Stimulated activated CD4-positive, alpha-beta T cell treated with anti-CD3 and anti-CD28 coated beads, Interleukin-12 subunit alpha, Interleukin-12 subunit beta, amount 100 ng/mL, for 4 hours (primary cell): Measurements from ENCODE around the gene TAPBP.

ENCODE experiments used
- DNase-seq: peaks from one replicate; pipeline ENCODE4 v3.0.0-alpha.2; 2020

Gene TAPBP

DNA sequence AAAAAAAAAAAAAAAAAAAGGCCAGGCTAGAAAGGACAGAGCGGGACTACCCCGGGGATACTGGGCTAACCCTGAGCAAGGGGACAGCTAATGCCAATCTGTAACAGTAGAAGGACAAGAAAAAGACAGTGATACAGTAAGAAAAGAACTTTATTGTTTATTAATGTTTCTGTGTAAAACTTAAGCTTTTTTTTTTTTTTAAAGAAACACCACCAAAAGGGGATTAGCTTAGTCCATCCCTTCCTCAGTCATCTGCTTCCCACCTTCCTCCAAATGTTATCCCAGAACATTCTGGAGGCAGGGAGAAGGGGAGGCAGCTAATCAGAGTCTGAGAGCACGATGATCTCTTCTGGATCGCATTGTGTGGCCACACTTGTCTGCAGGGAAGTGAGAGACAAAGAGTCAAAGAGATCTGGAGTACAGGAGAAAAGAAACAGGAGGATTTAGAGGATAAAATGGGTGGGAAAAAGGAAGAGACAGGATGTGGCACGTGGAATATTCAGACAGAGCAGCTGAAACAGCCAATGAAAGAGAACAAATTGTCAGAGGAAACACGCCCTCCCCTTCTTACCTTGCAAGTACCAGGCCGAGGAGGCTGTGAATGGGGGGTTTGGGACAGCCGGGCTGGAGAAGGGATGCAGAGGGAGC is 4.7 kb upstream of the TAPBP start:
- no peak for DNase-seq

DNA sequence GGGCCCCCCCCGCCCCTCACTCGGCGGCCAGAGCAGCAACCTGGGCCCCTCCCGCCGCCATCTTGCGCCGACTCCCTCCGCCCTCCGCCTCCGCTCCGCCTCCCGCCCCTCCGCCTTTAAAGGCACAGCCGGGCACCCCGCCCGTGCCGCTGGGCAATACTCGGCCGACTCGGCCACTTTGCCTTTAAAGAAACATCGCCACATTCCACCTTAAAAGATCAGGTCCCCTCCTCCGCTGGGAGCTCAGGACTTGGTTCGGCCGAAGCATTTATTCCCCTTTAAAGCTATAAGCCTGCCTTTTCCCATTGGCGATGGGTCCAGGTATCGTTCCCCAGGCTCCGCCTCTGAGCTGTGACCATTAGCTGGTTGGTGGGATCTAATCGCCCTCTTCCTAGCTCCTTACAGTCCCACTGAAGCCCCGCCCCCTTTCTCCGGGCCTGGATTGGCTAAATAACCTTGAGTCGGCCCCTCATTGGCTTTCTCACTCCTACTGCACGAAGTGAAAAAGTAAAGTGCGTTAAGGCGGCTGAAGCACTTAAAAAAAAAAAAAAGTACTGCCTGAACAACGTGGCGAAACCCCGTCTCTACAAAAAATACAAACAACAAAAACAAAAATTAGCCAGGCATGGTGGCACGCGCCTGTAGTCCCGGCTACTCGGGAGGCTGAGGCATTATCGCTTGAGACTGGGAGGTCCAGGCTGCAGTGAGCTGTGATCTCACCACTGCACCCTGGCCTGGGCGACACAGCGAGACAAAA is 4.0 kb upstream of the TAPBP start, which contains the start of gene ZBTB22:
TSS of gene ZBTB22 (minus strand) at position 76 of the 757 bp plus-strand sequence. CDS start 828 bp downstream, outside the sequence.
- peak; percentile 94 for DNase-seq

- DNase-seq: no peak
Measured at GRCh38 chr6:33317419-33317668, 3.5 kb upstream of the TAPBP start.

DNA sequence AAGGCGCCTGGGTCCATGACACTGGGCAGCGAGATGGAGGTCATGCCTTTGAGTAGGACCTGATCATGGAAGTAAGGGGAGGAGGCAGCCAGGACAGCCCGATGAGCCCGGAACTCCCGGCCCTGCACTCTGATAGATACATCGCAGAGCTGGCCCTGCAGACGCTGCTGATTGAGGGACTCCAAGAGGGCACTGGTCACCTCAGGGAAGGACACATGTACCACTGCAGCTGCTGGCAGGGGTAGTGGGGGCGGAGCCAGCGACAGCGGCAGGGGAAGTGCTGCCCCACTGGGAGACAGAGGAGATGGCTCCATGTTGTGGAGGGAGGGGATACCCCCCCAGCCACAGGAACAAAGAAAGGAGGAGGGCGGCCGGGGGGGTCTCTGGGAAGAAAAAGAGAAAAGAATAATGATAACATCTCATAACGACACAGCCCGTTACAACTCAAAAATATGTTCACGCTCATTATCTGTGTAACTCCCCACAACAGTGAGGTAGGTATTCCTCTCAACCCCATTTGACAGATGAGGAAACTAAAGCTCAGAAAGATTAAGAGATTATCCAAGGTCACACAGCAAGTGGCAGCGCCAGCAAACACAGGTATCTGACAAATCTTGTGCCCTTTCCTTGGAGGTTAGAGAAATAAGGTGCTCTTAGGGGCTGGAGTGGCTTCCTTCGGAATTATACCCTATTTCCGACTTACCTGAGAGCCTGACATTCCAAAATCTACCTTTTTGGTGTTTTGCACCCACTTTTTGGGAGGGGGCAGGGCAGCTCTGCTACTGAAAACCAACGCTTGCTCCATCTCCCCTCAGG is 2.9 kb upstream of the TAPBP start:
- DNase-seq: no peak

DNA sequence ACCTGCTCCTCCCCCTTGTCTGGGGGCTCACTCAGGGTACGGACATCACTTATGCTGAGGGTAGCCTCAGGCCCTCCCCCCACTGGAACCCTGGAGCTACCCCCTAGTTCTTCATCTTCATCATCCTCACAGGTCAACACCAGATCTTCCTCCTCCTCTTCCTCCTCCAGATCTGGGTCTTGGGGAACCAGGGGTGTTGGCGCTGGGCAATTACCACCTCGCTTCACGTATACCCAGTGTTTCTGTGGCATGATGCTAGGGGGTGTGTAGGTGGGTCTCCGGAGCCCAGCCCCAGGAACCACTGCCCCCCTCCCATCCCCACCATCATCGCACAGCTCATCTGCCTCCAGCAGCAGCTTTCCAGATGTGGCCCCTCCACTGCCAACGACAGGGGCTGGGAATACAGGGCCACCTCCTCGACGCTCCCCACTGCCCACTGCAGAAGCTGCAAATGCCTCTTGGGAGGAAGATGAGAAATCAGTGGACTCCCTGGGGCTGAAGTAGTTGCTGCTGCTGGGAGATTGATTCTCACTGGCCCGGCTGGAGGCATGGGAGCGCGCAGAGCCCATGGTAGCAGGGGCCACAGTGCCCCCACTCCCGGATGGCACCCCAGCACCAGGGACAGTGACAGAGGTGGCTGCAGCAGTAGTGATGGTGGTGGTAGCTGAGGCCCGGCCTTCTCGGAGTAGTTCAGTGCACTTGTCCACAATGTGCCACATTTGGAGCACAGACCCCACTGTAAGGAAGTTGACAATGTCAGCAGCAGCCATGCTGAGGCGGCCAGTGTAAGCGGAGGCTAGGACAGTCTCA is 2.1 kb upstream of the TAPBP start:
- no peak for DNase-seq

DNA sequence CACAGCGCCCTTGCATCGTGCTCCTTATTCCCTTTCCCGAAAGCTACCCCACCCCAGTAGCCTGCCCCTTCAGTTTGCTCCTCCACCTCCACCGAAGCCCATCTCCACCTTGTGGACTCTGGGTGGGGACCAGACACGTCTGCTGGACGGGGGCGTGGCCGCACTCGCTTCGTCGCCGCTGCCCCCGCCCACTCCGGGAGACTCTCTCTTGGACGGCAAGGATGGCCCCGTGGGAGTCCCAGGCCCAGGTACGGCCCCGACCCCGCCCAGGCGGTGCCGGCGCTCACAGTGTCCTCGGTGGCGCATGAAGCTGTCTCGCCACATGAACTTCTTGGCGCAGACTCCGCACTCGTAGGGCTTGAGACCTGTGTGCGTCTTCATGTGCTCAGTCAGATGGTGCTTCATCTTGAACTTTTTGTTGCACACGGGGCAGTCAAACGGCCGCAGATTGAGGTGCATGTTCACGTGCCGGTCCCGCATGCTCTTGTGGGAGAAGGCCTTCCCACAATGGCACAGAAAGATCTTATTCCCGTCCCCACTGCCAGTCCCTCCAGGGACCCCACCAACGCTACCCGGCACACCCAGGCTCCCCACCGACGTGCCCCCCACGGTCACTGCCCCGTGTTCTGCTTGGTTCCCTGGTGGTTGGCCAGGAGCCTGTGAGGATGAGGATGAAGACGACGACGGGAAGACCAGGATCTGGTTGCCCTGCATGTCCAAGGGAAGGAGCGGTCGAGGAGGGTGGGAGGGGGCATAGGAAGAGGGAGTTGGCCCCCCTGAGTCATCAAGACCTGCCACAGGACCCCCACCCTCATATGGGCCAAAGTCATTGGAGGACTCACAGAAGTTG is 1.3 kb upstream of the TAPBP start:
- no peak for DNase-seq

GRCh38 chr6:33314515-33314942 is 651 bp upstream of the TAPBP start:
- DNase-seq: peak; percentile 53

GRCh38 chr6:33313105-33313708 is 671 bp downstream of the TAPBP start:
- DNase-seq: peak; percentile 51

DNA sequence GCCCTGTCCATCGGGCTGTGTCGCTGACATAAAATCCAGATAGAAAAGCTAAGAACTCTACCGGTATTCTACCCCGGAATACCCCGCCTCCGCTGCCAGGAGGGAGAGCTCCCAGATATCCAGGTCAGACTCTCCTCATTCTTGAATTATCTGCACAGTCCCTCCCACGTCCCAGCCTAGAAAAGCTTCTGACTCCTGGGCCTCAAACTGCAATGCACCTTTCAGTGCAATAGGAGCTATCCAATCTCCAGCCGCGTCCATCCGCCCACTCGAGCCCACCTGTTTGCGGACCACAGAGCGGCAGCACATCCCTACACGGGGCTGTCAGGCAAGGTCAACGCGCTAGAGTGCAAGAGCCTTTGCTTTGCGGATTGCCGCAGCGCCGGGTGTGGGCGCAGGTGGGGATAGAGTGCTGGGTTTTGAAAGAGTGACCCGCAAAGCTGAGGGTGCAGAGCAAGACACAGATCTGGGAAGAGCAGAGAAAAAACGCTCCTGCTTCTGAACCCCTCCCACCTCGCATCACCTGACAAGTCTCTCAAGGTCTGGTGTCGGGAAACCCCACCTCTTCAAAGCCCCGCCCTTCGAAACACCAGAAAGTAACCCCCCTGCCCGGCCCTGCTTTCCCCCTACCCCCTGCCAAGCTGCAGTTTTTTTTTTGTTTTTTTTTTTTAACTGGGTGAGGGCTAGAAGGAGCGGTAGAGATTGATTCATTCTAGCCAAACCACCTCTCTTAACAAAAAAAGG is 1.3 kb downstream of the TAPBP start:
- peak; percentile 74 for DNase-seq

DNA sequence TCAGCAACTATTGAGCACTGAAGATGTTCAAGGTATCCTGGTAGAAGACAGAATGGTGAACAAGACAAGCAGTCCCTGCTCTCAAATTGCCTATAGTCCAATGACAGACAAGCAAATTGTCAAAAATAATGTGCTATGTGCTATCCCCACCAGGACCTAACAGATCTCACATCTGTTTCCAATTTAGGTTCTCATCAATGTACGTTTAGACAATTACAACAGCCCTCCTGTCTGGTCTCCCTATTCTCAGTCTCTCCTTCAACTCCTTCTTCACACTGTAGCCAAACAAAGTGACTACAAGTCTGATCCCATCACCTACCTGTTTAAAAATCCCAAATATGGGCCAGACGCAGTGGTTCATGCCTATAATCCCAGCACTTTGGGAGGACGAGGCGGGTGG is 7.5 kb downstream of the TAPBP start:
- DNase-seq: no peak

DNA sequence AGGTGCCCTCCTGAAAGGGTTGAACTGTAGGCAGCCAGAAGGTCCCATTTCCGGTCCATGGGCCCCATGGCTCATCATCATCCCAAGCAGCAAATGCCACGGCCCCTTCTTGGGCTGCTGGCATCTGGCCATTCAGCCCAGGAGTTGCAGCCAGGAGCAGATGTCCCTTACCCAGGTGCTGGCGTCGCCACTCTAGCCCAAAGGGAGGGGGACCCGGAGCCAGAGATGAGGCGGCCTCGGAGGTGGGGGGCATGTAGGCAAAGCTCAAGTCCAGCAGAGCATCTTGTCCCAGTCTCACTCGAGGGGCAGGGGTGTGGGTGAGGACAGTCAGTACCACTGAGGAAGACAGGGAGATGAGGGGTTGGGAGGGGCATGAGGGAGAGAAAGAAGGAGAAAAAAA is 8.8 kb downstream of the TAPBP start:
- no peak for DNase-seq

GRCh38 chr6:33304216-33304615 is 9.7 kb downstream of the TAPBP start:
- DNase-seq: no peak

DNA sequence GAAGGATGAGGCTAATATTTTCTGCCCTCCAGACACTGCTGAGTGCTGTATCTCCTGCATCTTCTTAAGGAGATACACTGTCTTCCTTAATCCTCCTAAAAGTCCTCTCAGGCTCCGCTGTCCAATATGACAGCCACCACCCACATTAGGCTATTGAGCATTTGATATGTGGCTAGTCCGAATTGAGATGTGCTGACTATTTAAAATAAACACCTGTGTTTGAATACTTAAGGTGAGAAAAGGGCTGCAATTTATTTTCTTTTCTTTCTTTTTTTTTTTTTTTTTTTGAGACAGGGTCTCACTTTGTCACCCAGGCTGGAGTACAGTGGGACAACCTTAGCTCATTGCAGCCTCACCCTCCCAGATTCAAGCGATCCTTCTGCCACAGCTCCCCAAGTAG is 12.0 kb downstream of the TAPBP start:
- no peak for DNase-seq

GRCh38 chr6:33299237-33299944 is 14.5 kb downstream of the TAPBP start:
- peak; percentile 94 for DNase-seq

DNA sequence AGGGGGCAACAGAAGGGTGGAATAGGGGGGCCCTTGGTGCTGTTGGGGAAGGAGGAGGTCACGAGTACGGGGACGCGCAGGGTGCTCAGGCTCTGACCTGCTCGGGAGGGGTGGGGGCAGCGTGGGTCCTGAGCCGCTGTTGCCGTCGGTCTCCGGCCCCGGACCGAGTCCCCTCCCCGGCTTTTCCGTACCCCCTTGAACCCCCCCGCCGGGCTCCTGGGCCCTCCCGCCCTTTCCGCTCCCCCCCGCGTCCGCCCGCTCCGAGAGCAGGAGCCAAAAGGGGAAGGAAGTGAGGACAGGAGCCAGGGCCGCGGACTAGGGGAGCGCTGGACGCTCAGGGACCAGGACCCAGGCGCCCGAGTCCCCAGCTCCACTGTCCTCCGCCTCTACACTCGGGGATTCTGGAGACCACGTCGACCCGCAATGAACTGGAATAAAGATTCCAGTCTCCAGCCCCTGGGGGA is 15.1 kb downstream of the TAPBP start, which contains the start of gene RGL2:
TSS of gene RGL2 (minus strand) at position 170 of the 464 bp plus-strand sequence. CDS start 332 bp downstream, outside the sequence.
- DNase-seq: peak; percentile 61

GRCh38 chr6:33297956-33298772 is 15.7 kb downstream of the TAPBP start:
- no peak for DNase-seq

- no peak for DNase-seq
Measured at GRCh38 chr6:33297406-33297955, 16.4 kb downstream of the TAPBP start.

- no peak for DNase-seq
Measured at GRCh38 chr6:33296797-33297405, 17.0 kb downstream of the TAPBP start.
